SKM-1 (cell line): Measurements from ENCODE around the gene UNC13C.

Experiments used
- DNase-seq: peaks from one replicate; lab custom pipeline; 2025; ENCODE audit not compliant: unreplicated experiment; lab: John Stamatoyannopoulos, UW

UNC13C gene

DNA sequence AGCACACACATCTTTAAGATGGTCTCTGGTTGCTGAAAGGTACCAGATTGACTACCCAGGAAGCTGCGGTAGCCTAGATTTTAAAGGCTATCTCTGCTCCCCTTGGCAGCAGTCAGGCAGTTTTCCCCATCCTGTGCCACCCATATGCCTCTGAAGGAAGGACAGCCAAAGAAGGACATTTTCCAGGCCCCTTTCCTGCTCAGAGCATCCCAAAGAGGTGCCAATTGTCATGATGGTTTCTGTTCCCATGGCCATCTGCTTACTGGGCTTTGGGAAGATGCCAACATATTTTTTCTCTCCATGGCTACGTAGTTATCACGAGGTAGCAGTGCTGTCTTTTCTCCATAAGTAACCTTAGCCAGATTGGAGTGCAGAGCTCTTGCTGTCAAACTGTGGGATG, 39.7 kb downstream of the UNC13C start:
- no peak for DNase-seq

DNA sequence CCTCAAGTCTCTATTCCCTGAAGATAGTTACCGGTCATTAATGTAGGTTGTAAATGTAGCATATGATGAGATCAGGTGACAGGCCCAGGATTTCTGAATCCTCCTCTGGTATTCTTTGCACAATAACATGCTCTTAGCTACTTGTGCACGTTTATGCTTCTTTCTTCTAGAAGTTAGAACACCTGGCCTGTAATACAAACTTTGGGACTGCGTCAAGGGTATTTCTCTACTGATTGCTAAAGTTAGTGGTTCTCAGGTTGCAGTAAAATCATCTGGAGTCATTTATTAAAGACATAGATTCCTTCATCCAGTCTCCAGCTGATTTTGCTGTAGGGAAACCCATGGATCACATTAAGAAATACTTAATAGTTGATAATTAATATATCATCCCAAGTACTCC, 48.0 kb downstream of the UNC13C start:
- no peak for DNase-seq

GRCh38 chr15:54026891-54027290, 48.6 kb downstream of the UNC13C start:
- DNase-seq: no peak

GRCh38 chr15:54029081-54029480, 50.8 kb downstream of the UNC13C start:
- DNase-seq: no peak

- no peak for DNase-seq
Observed at GRCh38 chr15:54032066-54032465, 53.8 kb downstream of the UNC13C start.

- DNase-seq: no peak
Observed at GRCh38 chr15:54033356-54033860, 55.2 kb downstream of the UNC13C start.

GRCh38 chr15:54033869-54034458, 55.7 kb downstream of the UNC13C start:
- no peak for DNase-seq

GRCh38 chr15:54035616-54036015, 57.4 kb downstream of the UNC13C start:
- DNase-seq: no peak

DNA sequence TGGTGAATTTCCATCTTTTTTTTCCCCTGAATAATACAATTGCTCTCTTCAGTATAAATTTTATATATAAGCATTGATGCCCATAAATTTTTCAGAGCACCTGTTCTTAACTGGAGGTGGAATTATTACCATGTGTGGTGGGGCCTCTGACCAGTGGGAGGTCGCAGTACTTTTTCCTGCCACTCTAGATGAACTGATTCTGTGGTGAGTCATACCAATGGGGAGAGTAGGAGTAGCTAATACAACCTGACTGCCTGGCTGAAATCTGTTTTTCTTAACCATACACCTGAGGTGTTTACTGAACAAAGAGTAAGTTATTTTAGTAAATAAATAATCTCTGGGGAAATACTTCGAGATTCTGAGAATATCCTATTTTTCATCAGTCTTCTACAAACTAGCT, 67.2 kb downstream of the UNC13C start:
- no peak for DNase-seq

GRCh38 chr15:54046093-54046492, 67.9 kb downstream of the UNC13C start:
- DNase-seq: no peak

DNA sequence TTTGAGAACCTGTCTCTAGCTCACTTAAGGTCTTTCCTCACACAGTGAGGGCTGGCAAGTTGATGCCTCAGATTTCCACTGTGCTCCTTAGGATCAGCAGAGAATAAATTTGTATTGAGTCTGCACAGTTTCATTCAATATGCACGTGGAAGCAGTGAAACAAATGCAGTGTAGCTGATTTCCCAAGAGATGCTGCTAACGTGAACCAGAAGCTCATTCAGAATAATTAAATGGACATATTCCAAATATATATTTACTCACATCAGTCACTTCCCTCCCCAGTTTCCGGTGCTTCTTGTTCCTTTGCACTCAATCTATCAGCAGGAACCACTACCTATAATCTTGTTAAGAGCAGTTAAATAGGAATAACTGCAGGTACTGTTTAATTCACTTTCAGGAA, 86.1 kb downstream of the UNC13C start:
- DNase-seq: no peak

GRCh38 chr15:54066403-54066802, 88.2 kb downstream of the UNC13C start:
- no peak for DNase-seq

DNA sequence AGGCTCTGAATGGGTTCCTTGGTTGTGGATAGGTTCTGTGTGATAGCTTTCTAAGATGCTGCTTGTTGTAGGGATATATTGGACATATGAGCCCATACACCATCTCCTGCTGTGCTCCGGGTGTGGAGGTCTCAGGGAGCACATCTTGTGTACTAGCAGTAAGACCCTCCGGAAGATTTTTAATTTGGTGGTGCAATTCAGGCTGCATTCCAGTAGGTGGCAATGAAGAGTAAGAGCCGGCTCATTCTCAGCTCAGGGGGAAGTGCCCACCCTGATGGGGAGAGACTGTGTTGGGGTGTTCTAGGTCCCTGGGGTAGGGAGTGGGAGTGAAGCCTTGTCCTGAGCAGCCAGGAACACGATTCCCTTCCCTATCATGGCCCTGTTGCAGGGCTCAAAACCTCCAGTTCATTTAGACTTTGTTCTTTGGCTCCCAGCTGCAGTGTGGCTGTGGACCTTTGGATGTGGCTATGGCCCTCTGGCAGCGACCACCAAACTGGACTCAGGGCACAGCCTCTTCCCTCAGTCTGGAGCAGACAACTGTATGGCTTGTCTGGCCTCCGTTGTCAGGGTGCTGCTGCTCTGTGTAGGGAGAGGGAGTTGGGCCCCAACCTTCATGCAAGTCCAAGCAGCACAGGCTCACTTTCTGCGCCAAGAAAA, 104.7 kb downstream of the UNC13C start:
- peak; percentile 3 for DNase-seq

GRCh38 chr15:54083501-54083900, 105.3 kb downstream of the UNC13C start:
- DNase-seq: no peak

GRCh38 chr15:54083991-54084390, 105.8 kb downstream of the UNC13C start:
- DNase-seq: no peak

DNA sequence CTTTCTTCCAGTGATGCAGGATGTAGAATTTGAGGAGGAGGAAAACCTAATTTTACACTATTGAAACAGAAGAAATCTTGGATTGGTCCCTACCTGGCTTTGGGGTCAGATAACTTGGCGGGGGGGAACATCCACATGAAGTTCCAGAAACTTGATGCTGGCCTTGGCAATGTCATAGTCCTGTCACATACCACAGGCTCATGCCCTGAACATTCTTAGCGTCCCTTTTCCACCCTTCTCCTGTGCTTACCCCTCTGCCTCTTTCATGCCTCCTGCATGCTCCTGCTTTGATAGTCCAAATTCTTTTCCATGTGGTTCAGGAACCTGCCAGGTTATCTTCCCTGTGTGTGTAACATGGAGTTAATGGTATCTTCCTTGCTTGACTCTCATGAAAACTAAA, 110.6 kb downstream of the UNC13C start:
- DNase-seq: no peak

- DNase-seq: no peak
Observed at GRCh38 chr15:54089776-54090175, 111.5 kb downstream of the UNC13C start.

DNA sequence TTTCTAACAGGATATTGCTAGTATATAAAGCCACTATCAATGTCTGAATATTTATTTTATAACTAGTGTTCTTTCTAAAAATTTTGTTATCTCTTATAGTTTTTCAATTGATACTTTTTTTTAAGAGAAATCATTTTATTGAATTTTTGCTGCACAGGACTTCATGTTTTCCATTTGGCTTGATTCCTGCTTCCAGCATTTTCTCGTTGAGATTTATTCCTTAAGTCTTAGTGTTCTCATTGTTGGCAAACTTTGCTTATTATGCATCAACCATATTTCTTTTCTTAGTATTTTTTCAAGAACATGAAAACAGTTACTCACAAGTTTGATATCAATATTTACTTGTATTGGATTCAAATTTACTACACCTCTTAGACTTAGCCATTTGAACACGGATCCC, 113.4 kb downstream of the UNC13C start:
- no peak for DNase-seq

GRCh38 chr15:54094661-54095060, 116.4 kb downstream of the UNC13C start:
- DNase-seq: no peak

GRCh38 chr15:54097019-54097418, 118.8 kb downstream of the UNC13C start:
- DNase-seq: no peak

DNA sequence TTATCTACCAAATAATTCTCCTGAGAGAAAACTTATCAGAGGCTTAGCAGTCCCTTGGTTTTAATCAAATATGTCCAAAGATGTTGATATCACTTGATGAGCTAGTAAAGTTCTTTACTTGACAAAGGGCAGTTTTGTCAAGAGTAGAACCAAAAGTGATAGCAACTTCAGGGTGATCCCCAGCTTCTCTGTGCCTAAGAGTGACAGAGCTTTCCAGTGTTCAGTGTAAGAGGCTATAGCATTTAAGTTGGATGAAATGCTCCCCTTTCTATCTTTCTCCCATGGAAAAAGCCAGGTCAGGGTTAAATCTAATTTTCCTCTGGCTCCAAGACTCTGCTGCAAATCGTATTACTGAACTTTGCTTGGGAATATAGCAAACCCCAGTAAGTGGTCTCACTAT, 120.8 kb downstream of the UNC13C start:
- no peak for DNase-seq

DNA sequence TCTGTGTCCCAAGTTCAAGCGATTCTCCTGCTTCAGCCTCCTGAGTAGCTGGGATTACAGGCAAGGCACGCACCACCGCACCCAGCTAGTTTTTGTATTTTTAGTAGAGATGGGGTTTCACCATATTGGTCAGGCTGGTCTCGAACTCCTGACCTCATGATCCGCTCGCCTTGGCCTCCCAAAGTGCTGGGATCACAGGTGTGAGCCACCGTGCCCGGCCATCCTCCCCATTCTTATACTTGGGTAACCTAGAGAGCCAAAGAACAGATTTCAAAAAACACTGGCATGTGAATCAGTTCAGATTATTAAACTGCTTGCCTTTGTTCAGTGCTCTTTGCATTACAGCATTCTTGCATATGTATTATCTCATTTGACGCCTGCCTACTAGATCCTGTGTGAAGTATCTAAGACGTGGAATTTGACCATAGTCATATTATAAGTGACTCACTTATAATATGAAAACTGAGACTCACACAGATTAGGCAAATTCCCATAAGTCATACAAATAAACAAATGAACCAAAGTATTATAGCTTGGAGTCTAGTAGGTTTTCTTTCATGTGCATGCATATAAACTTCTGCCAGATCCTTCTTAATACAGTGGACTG, 123.5 kb downstream of the UNC13C start:
- DNase-seq: no peak

GRCh38 chr15:54102704-54103103, 124.5 kb downstream of the UNC13C start:
- DNase-seq: no peak
